GM12878 (cell line): Measurements from ENCODE around the gene TRIM71. TPM values are rescaled to one million over a fixed set of nuclear protein-coding genes. Genes with fewer than 3 reads are reported as not detected.
"Not testable (repeated sequence)": the region's sequence is repeated elsewhere in the genome, so short reads cannot be mapped to it uniquely, and the experiment has no call there.

ENCODE experiments used
- ATAC-seq: fragments of 200-7000 bp; cut with Tn5 transposase; 3 replicates; pipeline ENCODE4 v1.9.1; 2020; ENCODE audit warnings: mild to moderate bottlenecking, moderate library complexity
- BruUV-seq: library from RNA; stranded (reverse); fragments of 400-500 nt; replicated peaks from 2 replicates; lab custom pipeline; 2021; lab: Mats Ljungman, UMichigan
- CTCF ChIA-PET: fragments of 300-600 bp; sonication (Branson Sonifier 250); formaldehyde crosslinking; extraction: SDS; loops from one replicate; lab custom pipeline; 2021; ENCODE audit warnings: inconsistent platforms; lab: Yijun Ruan, JAX
- POLR2A ChIA-PET: fragments of 350-600 bp; formaldehyde crosslinking; extraction: SDS; loops from one replicate; lab custom pipeline; 2021; ENCODE audit warnings: inconsistent platforms; lab: Charles Lee
- RAD21 ChIA-PET: fragments of 300-600 bp; sonication (Branson Sonifier 250); formaldehyde crosslinking; loops from one replicate; lab custom pipeline; 2023; ENCODE audit warnings: antibody characterized with exemption; ENCODE audit not compliant: unreplicated experiment; lab: Charles Lee
- SMC1A ChIA-PET: fragments of 300-600 bp; sonication (Branson Sonifier 250); formaldehyde crosslinking; loops from one replicate; lab custom pipeline; 2023; ENCODE audit not compliant: unreplicated experiment, uncharacterized antibody; lab: Charles Lee
- DNase-seq: peaks from one replicate; pipeline ENCODE4 v3.0.0-alpha.2; 2011; ENCODE audit warnings: low read depth, low spot score
- FAIRE-seq: peaks from 3 replicates; lab custom pipeline; 2011; peaks lifted over from hg19 to GRCh38; lab: Jason Lieb, UNC
- H2AFZ ChIP-seq: 2 replicates; pipeline ENCODE4 v1.6.0; 2011; ENCODE audit warnings: low read depth, low read length, control low read depth; ENCODE audit not compliant: control insufficient read depth
- H3K27ac ChIP-seq: 2 replicates; pipeline ENCODE4 v1.5.1; 2011; ENCODE audit warnings: control low read depth; ENCODE audit not compliant: control insufficient read depth, insufficient read depth
- H3K27me3 ChIP-seq, 2 experiments: replicated peaks in 1 of 2; 2 replicates each; pipeline versions ENCODE4 v1.6.0 to v1.6.1; 2011; ENCODE audit warnings: low read length in 1 of 2; ENCODE audit not compliant: control insufficient read depth in 2 of 2, insufficient read depth in 2 of 2
- H3K36me3 ChIP-seq, 2 experiments: 2 replicates each; pipeline ENCODE4 v1.5.1; 2011; ENCODE audit warnings: low read length in 1 of 2; ENCODE audit not compliant: control insufficient read depth in 2 of 2, insufficient read depth in 2 of 2
- H3K4me1 ChIP-seq: 2 replicates; pipeline ENCODE4 v1.6.1; 2011; ENCODE audit warnings: mild to moderate bottlenecking, low read length, moderate library complexity, mixed read lengths; ENCODE audit not compliant: control insufficient read depth, insufficient read depth
- H3K4me2 ChIP-seq: 2 replicates; pipeline ENCODE4 v1.6.0; 2011; ENCODE audit warnings: control low read depth; ENCODE audit not compliant: control insufficient read depth, insufficient read depth
- H3K4me3 ChIP-seq: fragments of 200-600 bp; sonication (generic); 2 replicates; pipeline ENCODE4 v1.5.1; 2016
- H3K79me2 ChIP-seq: 2 replicates; pipeline ENCODE4 v1.6.0; 2011; ENCODE audit warnings: low read length; ENCODE audit not compliant: control insufficient read depth, insufficient read depth
- H3K9ac ChIP-seq: 2 replicates; pipeline ENCODE4 v1.8.0; 2011; ENCODE audit warnings: low read length, control low read depth, mixed read lengths; ENCODE audit not compliant: control insufficient read depth, insufficient read depth
- H3K9me3 ChIP-seq: replicated peaks from 3 replicates; pipeline ENCODE4 v1.5.1; 2011; ENCODE audit warnings: mild to moderate bottlenecking, low read length; ENCODE audit not compliant: control insufficient read depth, insufficient read depth
- H4K20me1 ChIP-seq: 2 replicates; pipeline ENCODE4 v1.6.0; 2011; ENCODE audit not compliant: control insufficient read depth, insufficient read depth
- BCL11A ChIP-seq: IDR thresholded peaks from 2 replicates; pipeline ENCODE4 v1.6.1; 2011; ENCODE audit warnings: low read depth, low read length
- BRCA1 ChIP-seq: IDR thresholded peaks from 2 replicates; pipeline ENCODE4 v1.6.1; 2011; ENCODE audit warnings: low read depth, low read length, improper control_type of control experiment
- CEBPB ChIP-seq, 2 experiments: fragments of 150-350 bp in 1 of 2; IDR thresholded peaks; 2 replicates each; pipeline ENCODE4 v1.6.1; 2012 to 2014; ENCODE audit warnings: low read depth in 2 of 2, low read length in 2 of 2, borderline replicate concordance in 1 of 2, inconsistent platforms in 1 of 2
- IKZF2 ChIP-seq, 2 experiments: fragments of 450-650 bp; IDR thresholded peaks; 2 replicates each; pipeline ENCODE4 v1.6.1; 2017; ENCODE audit warnings: mild to moderate bottlenecking in 2 of 2, moderate library complexity in 2 of 2
- MTA3 ChIP-seq: IDR thresholded peaks from 2 replicates; pipeline ENCODE4 v1.6.1; 2012; ENCODE audit warnings: low read length, inconsistent platforms, borderline replicate concordance
- ZNF592 ChIP-seq: fragments of 450-650 bp; IDR thresholded peaks from 2 replicates; pipeline ENCODE4 v1.6.1; 2017; ENCODE audit warnings: mild to moderate bottlenecking, moderate library complexity
- ZSCAN29 ChIP-seq: fragments of 450-650 bp; IDR thresholded peaks from 2 replicates; pipeline ENCODE4 v1.6.1; 2017; ENCODE audit warnings: mild to moderate bottlenecking, moderate library complexity
- WGBS: methylation state at CpG from one replicate; pipeline ENCODE4 v1.1.6; 2016; ENCODE audit warnings: low lambda C conversion rate; ENCODE audit not compliant: insufficient replicate concordance, insufficient coverage; ENCODE audit errors: missing lambda C conversion rate; 5-methylcytosine and 5-hydroxymethylcytosine counted together
- in situ Hi-C: fragments of 300-500 bp; cut with MboI; formaldehyde crosslinking; loops from 9 replicates; pipeline ENCODE4 v1.14.3; 2018; ENCODE audit warnings: mixed read lengths
- intact Hi-C: fragments of 100-400 bp; cut with micrococcal nuclease; formaldehyde crosslinking; loops from one replicate; pipeline ENCODE4 v1.14.2; 2022; ENCODE audit not compliant: unreplicated experiment
- polyA plus RNA-seq, 11 experiments: library from polyadenylated mRNA; depleted of rRNA in 4 of 11; unstranded in 6 of 11; stranded (reverse) in 5 of 11; fragments of >200 nt; fragmentation: Nextera tagmentation in 4 of 11; fragmentation: Illumina TruSeq in 1 of 11; extraction: Ambion mirVana in 4 of 11; extraction: Trizol in 1 of 11; gene quantifications; 1 replicate in 1 of 11; 2 replicates in 10 of 11; pipeline versions ENCODE4 v1.2.1 to v1.2.3, GENCODE V29; 2011 to 2016; ENCODE audit warnings: inconsistent platforms in 2 of 11, missing spikeins in 2 of 11, low read depth in 1 of 11
- total RNA-seq, 4 experiments: library from RNA; depleted of rRNA in 3 of 4; stranded (reverse); fragments of >200 nt in 3 of 4; fragmentation: Illumina TruSeq in 1 of 4; extraction: Trizol in 1 of 4; gene quantifications; 2 replicates each; pipeline versions ENCODE4 v1.2.1 to v1.2.3, GENCODE V29; 2013 to 2021

Gene TRIM71
- total and polyA plus RNA-seq, 10 of the 15 experiments (the other 5 are each of a cell fraction or from before 2014, with no cell fraction given) = 0.02 to 1.8 (median 0.16) TPM

GRCh38 chr3:32794487-32795308 is 23.1 kb upstream of the TRIM71 start:
- intact Hi-C loops (no loop called here), in situ Hi-C loops (no loop called here)
- H4K20me1 ChIP-seq = no peaks in the 10 kb centered on the region
- H3K36me3 ChIP-seq = no peaks in the 10 kb centered on the region
- ATAC-seq = no peak
- no peak overlapping the region for H3K4me2 ChIP-seq
- no peaks in the 10 kb centered on the region for H3K27me3 ChIP-seq
- H3K79me2 ChIP-seq = no peaks in the 10 kb centered on the region
- H3K4me1 ChIP-seq = no peaks in the 10 kb centered on the region
- POLR2A ChIA-PET = no interaction called here
- no peak overlapping the region for H3K4me3 ChIP-seq
- no peak overlapping the region for H3K27ac ChIP-seq
- no TSS peak for BruUV-seq
- H2AFZ ChIP-seq = no peak overlapping the region
- DNase-seq = no peak
- RAD21 ChIA-PET = no interaction called here
- H3K9ac ChIP-seq = no peak overlapping the region
- no peak for TF ChIP-seq BCL11A
- TF ChIP-seq ZNF592 = no peak
- TF ChIP-seq MTA3 = no peak
- no peak for TF ChIP-seq ZSCAN29
- no peak for TF ChIP-seq IKZF2 (IDR thresholded peaks at IDR 0.05)
- TF ChIP-seq CEBPB (IDR thresholded peaks at IDR 0.05; ENCODE audit: borderline replicate concordance in 1 of 2, low read depth in 2 of 2, low read length in 2 of 2) = no peak
- no peak for TF ChIP-seq BRCA1
- SMC1A ChIA-PET = no interaction called here
- no peaks in the 10 kb centered on the region for H3K9me3 ChIP-seq
- 39% methylated on average over 8 of the region's 8 CpGs for WGBS
- no peak for FAIRE-seq
- CTCF ChIA-PET = interaction anchor here (1.1 to 1.4 kb wide), 2 partner anchors 13 to 14 kb away, joined by 3 read pairs; no protein-coding TSS in a partner anchor

DNA sequence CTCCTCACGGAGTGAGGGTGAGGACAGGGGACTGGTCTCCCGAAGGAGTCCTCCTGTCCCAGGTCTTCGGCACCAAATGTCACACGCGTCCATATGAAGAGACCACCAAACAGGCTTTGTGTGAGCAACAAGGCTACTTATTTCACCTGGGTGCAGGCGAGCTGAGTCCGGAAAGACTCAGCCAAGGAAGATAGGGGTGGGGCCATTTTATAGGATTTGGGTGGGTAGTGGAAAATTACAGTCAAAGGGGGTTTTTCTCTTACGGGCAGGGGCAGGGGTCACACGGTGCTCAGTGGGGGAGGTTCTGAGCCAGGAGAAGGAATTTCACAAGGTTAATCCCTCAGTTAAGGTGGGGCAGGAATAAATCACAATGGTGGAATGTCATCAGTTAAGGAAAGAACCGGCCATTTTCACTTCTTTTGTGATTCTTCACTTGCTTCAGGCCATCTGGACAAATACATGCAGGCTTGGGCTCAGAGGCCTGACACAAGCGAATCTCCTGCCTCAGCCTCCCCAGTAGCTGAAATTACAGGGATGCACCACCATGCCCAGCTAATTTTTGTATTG is 21.3 kb upstream of the TRIM71 start:
- H3K27me3 ChIP-seq, H3K9ac ChIP-seq, RAD21 ChIA-PET, H3K4me1 ChIP-seq, intact Hi-C loops, in situ Hi-C loops, H3K4me3 ChIP-seq, H3K79me2 ChIP-seq, H2AFZ ChIP-seq, H3K27ac ChIP-seq, CTCF ChIA-PET, H3K4me2 ChIP-seq, H3K9me3 ChIP-seq, SMC1A ChIA-PET, DNase-seq, POLR2A ChIA-PET, H4K20me1 ChIP-seq, BruUV-seq, FAIRE-seq, ATAC-seq, H3K36me3 ChIP-seq: not testable (repeated sequence)
- WGBS = 61% methylated on average over 11 of the region's 11 CpGs
